Vagina (tissue), 2 donors: ENCODE measurements around the gene EBF3.

Experiments
- CTCF ChIP-seq, 3 experiments: fragments of 450-650 bp in 2 of 3; fragments of 200-600 bp in 1 of 3; sonication (generic) in 1 of 3; IDR thresholded peaks; one replicate each; pipeline ENCODE4 v1.5.1; 2017 to 2019; ENCODE audit warnings: antibody characterized with exemption in 3 of 3, mild to moderate bottlenecking in 2 of 3, moderate library complexity in 2 of 3
- POLR2A ChIP-seq, 2 donors: fragments of 450-650 bp; IDR thresholded peaks; one replicate each; pipeline ENCODE4 v1.6.1; 2017; ENCODE audit warnings: antibody characterized with exemption in 2 of 2, mild to moderate bottlenecking in 2 of 2, moderate library complexity in 2 of 2

- TF ChIP-seq POLR2A (IDR thresholded peaks at IDR 0.05) (no peak), CTCF (IDR thresholded peaks at IDR 0.05) (no peak)
These were observed 97.2 kb downstream of the EBF3 start for GRCh38 chr10:129866894-129867293.
